GM18519 (cell line): Measurements from ENCODE around the gene QPRT.
A peak's percentile ranks its signal among the peaks of the same experiment; 100 is the strongest.
"Not testable (repeated sequence)": the region's sequence is repeated elsewhere in the genome, so short reads cannot be mapped to it uniquely, and the experiment has no call there.

ENCODE experiments used
- ATAC-seq: cut with Tn5 transposase; IDR thresholded peaks from one replicate; pipeline ENCODE4 v1.9.1; 2021; ENCODE audit warnings: mild to moderate bottlenecking, moderate library complexity; ENCODE audit not compliant: unreplicated experiment, low FRiP score

Gene QPRT

DNA sequence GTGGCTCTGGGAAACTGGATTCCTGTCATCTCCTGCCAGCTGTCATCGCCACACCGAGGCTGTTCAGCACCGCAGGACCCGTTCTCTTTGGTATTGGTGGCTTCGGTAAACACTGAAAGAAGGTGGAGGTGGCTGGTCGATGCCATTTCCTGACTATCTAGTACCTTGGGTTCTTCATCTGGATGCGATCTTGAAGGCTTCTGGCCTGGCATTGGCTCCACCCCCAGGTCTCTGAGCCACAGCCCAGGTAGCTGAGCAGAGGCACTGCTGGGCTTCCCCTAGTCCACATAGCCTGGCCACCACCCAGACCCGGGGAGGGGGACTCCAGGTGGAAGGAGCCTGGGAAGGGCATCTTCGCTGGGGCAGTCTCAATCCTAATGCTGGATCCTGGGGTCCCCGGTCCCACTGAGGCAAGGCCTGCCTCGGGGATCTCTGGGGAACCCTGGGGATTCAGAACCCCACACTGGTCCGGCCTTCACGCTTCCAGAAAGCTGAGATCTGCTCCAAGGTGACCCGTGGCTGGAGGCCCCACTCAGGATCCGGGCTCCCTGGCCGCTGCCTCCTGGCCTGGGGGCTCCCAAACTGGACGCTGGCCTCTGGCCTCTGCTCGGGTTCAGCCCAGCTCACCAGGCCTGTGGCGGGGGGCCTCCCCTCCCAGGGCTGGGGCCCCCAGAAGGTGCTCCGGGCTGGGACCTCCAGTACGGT is 65.0 kb downstream of the QPRT start:
- ATAC-seq: no peak

DNA sequence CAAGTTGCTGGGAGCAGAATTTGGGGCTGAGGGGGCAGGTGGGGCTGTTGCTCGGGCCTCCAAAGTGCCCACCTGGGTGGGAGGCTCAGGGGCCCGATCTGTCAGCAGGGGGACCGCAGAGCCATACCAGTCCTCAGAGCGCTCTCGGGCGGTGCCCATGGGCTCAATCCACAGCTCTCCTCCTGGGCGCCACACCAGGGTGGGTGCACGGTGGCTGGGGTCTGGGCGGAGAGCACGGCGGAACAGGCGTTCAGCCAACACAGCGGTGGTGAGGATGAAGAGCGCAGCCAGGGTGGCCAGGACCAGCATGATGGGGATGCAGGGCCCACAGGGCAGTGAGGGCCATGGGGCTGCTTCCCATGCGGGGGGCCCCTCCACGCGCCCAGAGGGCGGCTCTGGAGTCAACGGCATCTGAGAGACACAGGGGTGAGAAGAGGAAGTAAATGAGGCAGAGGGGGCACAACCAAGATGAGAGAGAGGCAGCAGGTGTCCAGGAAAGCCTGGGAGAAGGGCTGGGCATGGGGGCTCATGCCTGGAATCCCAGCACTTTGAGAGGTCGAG is 65.6 kb downstream of the QPRT start:
- ATAC-seq: no peak

DNA sequence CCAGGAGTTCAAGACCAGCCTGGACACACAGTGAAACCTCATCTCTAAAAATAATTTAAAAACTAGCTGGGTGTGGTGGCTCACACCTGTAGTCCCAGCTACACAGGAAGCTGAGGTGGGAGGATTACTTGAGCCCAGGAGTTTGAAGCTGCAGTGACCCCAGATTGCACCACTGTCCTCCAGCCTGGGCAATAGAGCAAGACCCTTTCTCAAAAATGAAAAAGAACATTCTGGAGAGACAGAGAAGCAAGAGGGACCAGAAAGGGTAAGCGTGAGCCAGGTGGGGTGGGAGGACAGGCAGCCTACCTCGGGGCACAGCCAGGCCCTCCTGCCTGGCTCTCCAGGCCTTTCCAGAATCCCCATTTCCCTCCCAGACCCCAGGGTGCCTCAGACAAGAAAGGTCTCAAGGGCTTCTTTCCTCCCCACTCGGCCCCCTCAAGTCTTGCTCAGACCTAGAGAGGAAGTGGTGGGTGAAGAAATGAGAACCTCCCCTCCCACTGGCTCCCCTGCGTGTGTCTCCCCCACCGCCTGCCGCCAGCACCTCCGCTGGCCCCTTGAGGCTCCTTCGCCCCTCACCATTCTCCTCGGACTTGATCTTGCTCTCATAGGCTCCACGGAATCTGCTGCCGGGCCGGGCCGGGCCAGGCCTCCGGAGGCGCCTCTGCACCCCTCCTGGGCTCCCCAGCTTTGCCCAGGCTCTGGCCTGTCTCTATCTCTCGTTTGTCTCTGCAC is 66.3 kb downstream of the QPRT start:
- no peak for ATAC-seq

DNA sequence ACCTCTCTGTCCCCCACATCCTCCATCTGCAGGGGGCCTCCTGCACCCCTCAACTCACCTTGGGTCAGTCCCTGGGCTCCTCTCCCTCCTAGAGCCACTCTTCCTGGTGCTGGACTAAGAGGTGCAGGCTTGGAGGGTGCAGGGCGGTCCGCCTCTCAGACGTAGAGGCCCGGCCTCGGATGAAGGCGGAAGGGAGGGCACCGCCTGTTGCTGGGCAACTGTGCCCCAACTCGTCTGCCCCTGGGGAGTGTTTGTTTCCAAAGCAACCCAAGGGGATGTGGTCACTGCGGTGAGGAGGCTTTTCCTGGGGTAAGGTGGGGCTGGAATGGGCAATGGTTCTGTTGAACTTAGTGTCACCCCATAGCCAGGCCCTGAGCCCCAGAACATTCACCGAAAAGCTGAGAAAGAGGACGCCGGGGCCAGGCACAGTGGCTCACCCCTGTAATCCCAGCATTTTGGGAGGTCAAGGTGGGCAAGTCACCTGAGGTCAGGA is 66.9 kb downstream of the QPRT start, which contains the start of gene C16orf54:
Gene C16orf54, minus strand, starts transcription at position 138 of the 493 bp plus-strand sequence. CDS start 1,039 bp downstream, outside the sequence.
- peak; percentile 48 for ATAC-seq

DNA sequence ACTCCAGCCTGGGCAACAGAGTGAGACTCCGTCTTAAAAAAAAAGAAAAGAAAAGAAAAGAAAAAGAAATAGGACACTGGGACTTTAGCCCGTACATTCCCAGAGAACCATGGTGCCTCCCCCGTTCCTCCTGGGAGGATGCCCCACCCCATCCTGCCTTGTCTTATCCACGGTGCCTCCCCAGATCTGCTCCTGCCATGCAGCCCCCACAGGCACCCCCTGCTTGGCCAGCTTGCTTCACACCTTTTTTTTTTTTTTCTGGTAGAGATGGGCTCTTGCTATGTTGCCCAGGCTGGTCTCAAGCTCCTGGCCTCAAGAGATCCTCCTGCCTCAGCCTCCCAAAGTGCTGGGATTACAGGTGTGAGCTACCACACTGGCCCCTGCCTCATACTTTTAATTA is 67.5 kb downstream of the QPRT start:
- ATAC-seq: not testable (repeated sequence)
